ENCODE data around the gene SEC22C. TPM values are rescaled to one million over a fixed set of nuclear protein-coding genes. Genes with fewer than 3 reads are reported as not detected.

The SEC22C gene
- total and polyA plus RNA-seq, 4 donors, result 23.3 to 61.4 (median 35.0) TPM

GRCh38 chr3:42527368-42527917 is 54.3 kb downstream of the SEC22C start:
- Histone ChIP-seq H3K9me3 (ENCODE audit: control insufficient read depth in 4 of 4, insufficient read depth in 3 of 4, low read length in 3 of 4) (no peaks in the 10 kb centered on the region), H3K36me3 (ENCODE audit: control insufficient read depth in 4 of 4, insufficient read depth in 4 of 4, low read length in 4 of 4) (peaks cover 0 to 34% (median 0%) of the 10 kb centered on the region in 4 donors), H3K9ac (ENCODE audit: insufficient read depth in 1 of 2, low read length in 2 of 2) (no peak overlapping the region), H3K4me1 (ENCODE audit: control insufficient read depth in 5 of 5, insufficient read depth in 5 of 5, low read length in 5 of 5) (peaks cover 0 to 33% (median 0%) of the 10 kb centered on the region in 5 donors), H3K4me3 (no peak overlapping the region), H3K27me3 (ENCODE audit: control insufficient read depth in 3 of 3, insufficient read depth in 3 of 3, low read length in 2 of 3) (no peaks in the 10 kb centered on the region), H3K27ac (ENCODE audit: low read depth in 1 of 2, low read length in 1 of 2) (peak overlapping the region in 1 of 2 donors; percentile 11)
- TF ChIP-seq CTCF (IDR thresholded peaks at IDR 0.05; ENCODE audit: control extremely low read depth, extremely low read depth), result no peak
- WGBS, 2 donors, result 89 to 94% methylated on average over 11 of the region's 11 CpGs
- ATAC-seq (ENCODE audit: insufficient read depth, low FRiP score), result no peak
- no peak for DNase-seq

GRCh38 chr3:42526616-42527367 is 55.0 kb downstream of the SEC22C start:
- peaks cover 0 to 26% (median 0%) of the 10 kb centered on the region in 5 donors for H3K4me1 ChIP-seq (ENCODE audit: control insufficient read depth in 5 of 5, insufficient read depth in 5 of 5, low read length in 5 of 5)
- 63 to 68% methylated on average over 15 of the region's 15 CpGs for WGBS, 2 donors
- no peak for ATAC-seq (ENCODE audit: insufficient read depth, low FRiP score)
- no peak for DNase-seq
- H3K27ac ChIP-seq (ENCODE audit: low read depth in 1 of 2, low read length in 1 of 2), result peak overlapping the region in 1 of 2 donors; percentile 11
- H3K9ac ChIP-seq (ENCODE audit: insufficient read depth in 1 of 2, low read length in 2 of 2), result no peak overlapping the region
- TF ChIP-seq CTCF (IDR thresholded peaks at IDR 0.05; ENCODE audit: control extremely low read depth, extremely low read depth), result no peak
- peaks cover 0 to 28% (median 0%) of the 10 kb centered on the region in 4 donors for H3K36me3 ChIP-seq (ENCODE audit: control insufficient read depth in 4 of 4, insufficient read depth in 4 of 4, low read length in 4 of 4)
- H3K4me3 ChIP-seq, result no peak overlapping the region
- H3K27me3 ChIP-seq (ENCODE audit: control insufficient read depth in 3 of 3, insufficient read depth in 3 of 3, low read length in 2 of 3), result no peaks in the 10 kb centered on the region
- no peaks in the 10 kb centered on the region for H3K9me3 ChIP-seq (ENCODE audit: control insufficient read depth in 4 of 4, insufficient read depth in 3 of 4, low read length in 3 of 4)

GRCh38 chr3:42525736-42526345 is 55.9 kb downstream of the SEC22C start:
- Histone ChIP-seq H3K4me1 (ENCODE audit: control insufficient read depth in 5 of 5, insufficient read depth in 5 of 5, low read length in 5 of 5) (peaks cover 0 to 21% (median 0%) of the 10 kb centered on the region in 5 donors), H3K4me3 (no peak overlapping the region), H3K36me3 (ENCODE audit: control insufficient read depth in 4 of 4, insufficient read depth in 4 of 4, low read length in 4 of 4) (peaks cover 0 to 27% (median 0%) of the 10 kb centered on the region in 4 donors), H3K9me3 (ENCODE audit: control insufficient read depth in 4 of 4, insufficient read depth in 3 of 4, low read length in 3 of 4) (no peaks in the 10 kb centered on the region), H3K9ac (ENCODE audit: insufficient read depth in 1 of 2, low read length in 2 of 2) (no peak overlapping the region), H3K27ac (ENCODE audit: low read depth in 1 of 2, low read length in 1 of 2) (peak overlapping the region in 1 of 2 donors; percentile 30), H3K27me3 (ENCODE audit: control insufficient read depth in 3 of 3, insufficient read depth in 3 of 3, low read length in 2 of 3) (no peaks in the 10 kb centered on the region)
- TF ChIP-seq CTCF (IDR thresholded peaks at IDR 0.05; ENCODE audit: control extremely low read depth, extremely low read depth), result no peak
- ATAC-seq (ENCODE audit: insufficient read depth, low FRiP score) (no peak), DNase-seq (no peak)
- WGBS, 2 donors, result 89 to 91% methylated on average over 13 of the region's 13 CpGs
